Embryonic facial prominence (tissue), 1 donor: Measurements from ENCODE around the gene ZFX.
"Not testable (repeated sequence)": the region's sequence is repeated elsewhere in the genome, so short reads cannot be mapped to it uniquely, and the experiment has no call there.

Source experiments
- DNase-seq: peaks from one replicate; pipeline ENCODE4 v3.0.0-alpha.2; 2016; ENCODE audit errors: extremely low spot score

Gene ZFX

DNA sequence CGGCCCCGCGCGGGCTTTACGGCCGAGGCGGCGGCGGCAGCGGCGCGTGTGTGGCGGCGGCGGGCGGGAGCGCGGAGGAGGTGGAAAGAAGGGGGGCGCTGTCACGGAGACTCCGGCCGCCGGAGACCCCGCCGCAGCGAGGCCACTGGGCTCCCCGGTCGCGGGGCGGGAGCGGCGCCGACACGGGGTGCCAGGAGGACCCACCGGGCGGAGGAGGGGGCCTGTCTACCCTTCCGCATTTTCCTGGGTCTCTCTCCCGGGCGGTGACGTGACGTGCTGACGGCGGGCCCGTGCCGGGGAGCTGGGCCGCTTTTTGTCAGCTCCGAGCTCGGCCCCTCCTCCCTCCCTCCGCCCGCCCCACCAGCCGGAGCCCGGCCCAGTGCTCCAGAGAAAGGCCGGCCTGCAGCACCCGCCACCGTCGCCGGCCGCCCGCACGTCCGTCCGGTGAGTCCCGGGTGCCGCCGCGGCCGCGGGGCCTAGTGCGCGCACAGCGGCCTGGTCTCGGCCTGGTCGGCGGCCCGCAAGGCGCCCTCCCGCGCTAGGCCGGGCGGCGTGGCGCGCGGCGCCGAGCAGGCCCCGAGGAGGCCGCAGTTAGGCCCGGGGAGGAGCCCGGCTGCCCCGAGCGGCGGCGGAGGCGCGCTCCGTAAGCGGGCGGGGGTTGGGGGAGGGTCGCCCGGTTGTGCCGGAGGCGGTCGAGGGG, at the start of gene ZFX:
Gene ZFX (plus strand): TSS at position 379 of the 700 bp plus-strand sequence. CDS start 23,014 bp downstream, outside the sequence.
- DNase-seq, result no peak

DNA sequence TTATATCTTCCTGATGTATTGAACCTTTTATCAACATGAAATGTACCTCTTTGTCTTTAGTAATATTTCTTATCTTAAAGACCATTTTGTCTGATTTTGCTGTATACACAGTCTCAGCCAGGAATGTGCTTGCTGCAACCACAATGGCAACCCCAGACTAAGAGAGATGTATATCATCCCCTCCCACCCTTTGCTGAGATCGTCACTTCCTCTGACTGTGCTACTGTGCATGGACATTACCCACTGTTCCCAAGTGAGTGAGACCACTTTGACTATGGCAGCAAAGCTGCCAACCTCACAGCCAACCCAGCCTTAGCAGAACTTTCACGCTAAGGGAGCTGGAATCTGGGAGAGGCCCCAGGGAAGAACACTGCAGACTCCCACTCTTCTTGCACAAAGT, 48.8 kb upstream of the ZFX start:
- DNase-seq, result no peak

DNA sequence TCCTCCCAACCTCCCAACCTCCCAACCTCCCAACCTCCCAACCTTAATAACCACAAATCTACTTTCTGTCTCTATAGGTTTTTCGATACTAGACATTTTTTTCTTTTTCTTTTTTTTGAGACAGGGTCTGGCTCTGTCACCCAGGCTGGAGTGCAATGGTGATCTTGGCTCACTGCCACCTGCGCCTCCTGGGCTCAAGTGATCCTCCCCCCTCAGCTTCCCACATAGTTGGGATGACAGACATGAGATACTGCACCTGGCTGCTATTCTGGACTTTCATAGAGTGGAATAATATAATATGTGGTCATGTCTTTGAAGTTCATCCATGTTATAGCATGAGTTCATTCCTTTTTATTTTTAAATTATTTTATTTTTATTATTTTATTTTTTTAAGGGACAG, 39.5 kb upstream of the ZFX start:
- DNase-seq, result no peak

DNA sequence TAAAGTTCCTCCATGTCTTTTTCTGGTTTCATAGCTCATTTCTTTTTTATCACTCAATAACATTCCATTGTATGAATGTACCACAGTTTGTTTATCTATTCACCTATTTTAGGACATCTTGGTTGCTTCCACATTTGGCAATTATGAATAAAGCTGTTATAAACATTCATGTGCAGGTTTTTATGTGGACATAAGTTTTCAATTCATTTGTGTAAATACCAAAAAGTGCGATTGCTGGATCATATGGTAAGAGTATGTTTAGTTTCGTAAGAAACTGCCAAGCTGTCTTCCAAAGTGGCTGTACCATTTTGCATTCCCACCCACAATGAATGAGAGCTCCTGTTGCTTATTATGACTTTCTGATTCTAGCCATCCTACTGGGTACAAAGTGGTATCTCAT, 36.3 kb upstream of the ZFX start:
- no peak for DNase-seq

DNA sequence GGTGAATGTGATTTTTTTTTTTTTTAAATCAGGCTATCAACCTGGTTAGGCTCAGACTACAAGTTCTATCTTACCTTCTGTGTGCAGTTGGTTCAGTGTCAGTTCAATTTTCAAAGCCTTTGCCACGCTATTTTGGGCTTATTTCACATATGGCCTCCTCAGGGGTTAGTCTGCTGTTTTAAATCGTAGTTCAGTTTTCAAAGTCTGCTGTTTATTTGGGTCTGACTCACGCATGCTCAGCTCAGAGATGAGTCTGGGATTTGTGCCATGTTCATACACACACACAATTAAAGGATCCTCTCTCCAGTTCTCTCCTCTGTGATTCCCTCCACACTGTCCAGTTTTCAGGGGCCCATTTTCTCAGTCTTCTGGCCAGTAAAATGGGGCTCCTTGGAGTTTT, 32.3 kb upstream of the ZFX start:
- DNase-seq, result peak; percentile 11

DNA sequence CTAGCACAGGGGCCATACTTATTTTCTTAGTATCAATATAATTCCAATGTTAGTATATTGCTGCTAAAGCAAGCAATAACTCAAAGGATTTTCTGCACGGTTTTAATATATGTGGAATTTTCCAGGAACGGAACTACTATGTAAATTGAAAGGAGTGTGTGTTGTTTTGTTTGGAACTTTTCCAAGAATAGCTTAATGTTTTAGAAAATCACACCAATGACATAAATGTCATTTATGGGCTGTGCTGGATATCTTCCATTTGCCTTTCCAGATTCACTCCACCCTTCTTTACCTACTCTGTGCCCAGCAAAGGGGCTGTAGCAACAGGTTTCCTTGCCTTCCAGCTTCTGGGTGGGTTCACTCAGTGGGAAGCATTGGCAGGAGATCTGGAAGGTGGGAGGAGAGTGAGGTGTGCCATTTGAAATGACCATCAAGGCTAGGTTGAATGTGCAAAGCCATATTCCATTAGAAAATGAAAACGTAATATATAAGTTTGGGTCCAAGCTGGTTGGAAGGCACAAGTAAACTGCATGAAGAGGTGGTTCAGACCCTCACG, 25.2 kb upstream of the ZFX start:
- no peak for DNase-seq

DNA sequence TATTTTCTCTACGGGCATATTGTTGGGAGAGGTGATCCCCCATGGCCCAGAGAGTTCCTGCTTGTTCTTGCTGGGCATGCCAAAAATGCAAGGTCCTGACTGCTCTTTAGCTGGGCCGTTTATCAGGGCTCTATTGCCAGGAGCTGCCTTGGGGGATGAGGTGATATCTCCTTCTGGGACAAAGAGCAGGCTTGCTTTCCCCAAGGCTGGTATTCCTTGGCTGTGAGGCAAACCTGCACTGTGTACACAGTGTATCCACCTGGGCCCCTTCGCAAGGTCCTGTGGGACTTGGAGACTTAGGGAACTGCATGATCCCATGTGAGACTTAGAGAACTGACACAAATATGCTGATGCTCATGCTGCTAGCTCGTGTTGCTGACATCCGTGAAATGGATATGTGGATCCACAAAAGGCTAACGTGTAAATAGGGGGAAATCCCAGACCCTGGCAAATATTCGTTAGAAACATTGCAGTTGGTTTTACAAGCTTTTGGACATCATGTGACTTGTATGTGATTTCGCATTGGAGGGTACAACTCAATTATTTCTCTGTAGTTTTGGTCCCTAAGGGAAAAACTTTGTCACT, 24.4 kb upstream of the ZFX start:
- DNase-seq, result no peak

DNA sequence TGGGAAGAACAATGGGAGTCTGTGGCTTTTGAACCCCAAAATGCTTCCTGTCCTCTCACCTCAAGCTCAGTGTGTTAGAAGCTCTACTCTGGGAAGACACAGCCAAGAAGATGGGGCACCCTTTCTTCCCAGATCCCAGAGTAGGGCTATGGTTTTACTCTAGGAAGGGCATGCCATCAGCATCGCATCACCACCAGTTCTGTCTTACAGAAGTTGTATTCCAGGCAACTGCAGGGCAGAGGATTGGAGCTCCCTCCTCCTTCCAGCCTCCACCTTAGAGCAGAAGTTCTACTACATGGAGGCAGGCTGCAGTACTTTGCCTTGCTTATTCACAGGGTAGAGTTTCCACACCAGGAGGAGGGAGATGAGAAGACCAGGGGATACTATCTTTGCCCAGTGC, 18.1 kb upstream of the ZFX start:
- no peak for DNase-seq

DNA sequence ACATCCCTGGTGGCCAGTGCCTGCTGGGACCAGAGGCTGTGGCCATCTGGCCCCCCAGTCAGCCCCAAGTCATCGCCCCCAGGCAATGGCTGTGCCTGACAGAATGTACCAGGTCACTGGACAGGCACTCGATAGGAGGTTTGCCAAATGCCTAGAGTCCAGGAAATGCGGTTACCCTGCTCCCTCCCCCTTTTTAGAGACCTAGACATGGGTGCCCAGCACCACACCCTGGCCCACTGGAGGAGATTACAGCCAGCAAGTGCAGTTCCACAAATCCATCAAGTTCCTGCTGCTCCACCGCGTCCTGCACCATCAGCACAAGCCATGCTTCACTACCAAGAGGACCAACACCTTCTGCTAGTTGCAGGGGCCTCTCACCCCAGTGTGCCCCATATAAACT, 16.2 kb upstream of the ZFX start:
- DNase-seq, result no peak

DNA sequence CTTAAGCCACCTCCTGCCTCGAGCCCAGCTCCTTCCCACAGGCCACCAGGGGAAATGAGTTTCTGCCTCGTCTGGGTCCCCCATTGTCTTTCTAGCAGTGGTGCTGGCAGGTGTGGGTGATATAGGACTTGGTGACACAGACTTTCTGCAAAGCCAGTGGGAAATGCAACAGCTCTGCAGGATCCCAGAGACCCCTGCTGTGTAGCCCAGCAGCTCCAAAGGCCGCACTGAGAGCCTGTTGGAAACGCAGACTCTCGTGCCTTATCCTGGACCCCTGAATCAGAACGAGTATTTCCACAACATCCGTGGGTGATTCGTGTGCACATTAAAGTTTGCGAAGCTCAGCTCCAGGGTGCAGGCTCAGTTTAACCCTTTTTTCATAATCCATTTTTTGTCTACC, 13.8 kb upstream of the ZFX start:
- DNase-seq, result not testable (repeated sequence)

DNA sequence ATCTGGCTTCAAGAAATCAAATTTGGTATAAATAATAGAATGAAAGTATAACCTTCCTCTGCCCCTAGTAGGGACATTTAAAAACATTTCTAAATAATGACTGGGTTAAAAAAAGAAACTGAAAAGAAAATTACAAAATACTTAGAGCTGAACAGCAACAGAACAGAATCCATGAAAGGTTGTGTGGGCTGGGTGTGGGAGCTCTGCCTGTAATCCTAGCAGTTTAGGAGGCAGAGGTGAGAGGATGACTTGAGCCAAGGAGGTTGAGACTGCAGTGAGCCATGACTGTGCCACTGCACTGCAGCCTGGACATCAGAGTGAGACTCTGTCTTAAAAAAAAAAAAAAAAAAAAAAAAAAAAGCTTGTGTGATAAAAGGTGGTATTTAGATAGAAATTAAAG, 12.3 kb upstream of the ZFX start:
- no peak for DNase-seq

DNA sequence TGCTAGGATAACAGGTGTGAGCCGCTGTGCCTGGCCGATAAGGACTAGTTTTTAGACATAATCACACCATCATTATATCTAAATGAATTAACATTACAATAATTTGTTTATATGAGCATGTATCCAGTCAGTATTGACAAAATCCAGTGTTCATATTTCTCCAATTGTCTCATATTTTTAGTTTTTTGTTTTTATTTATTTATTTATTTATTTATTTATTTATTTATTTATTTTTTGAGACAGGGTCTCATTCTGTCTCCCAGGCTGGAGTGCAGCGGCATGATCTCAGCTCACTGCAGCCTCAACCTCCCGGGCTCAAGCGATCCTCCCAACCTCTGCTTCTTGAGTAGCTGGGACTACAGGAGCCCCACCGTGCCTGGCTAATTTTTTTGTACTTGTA, 5.5 kb upstream of the ZFX start:
- not testable (repeated sequence) for DNase-seq

DNA sequence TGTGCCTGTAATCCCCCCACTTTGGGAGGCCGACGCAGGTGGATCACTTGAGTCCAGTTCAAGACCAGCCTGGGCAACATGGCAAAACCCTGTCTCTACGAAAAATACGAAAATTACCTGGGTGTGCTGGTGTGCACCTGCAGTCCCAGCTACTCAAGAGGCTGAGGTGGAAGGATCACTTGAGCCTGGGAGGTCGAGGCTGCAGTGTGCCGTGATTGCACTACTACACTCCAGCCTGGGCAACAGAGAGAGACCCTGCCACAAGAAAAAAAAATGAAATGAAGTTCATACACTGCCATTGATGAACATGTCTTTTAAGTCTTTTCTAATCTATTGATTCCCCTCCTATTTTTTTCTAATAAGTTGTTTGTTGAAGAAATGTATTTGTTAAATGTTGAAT, 5.0 kb upstream of the ZFX start:
- DNase-seq, result no peak

DNA sequence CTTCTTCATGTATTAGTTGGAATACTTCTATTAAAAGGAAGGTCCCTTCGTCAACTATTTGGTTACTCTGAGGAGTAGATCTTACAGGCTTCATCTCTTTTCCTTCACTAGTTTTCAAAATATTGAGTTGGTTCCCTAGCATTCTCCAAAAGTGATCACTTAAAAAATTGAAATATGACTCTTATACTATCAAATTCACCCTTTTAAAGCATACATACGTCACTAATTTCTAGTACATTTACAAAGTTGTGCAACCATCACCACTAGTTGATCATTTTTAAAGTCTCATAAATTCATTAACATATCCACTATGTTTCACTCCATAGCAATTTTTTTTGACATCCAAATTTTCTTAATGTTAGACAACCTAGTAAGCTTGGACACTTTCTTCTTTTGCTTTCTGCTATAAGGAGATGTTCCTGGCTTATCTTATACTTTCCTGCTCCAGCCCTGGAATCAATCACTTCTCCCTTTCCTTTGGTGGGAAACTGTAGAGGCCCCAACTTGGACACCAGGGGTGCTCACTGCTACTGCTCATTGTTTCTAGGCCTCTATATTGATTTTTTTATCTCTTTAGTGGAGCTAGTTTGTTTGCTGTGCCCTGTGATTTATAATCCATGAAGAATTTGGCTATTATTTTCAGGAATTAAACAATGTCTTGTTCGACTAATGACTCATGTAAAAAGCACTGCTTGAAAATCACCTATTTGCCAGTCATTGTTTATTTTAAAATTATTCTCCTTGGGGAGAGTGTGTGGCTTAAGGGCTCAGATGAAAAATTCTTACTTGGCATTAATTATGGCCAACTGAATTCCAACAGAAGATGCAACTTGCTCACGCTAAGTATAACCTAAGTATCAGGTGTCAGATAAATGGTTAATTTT, 4.0 kb upstream of the ZFX start:
- no peak for DNase-seq

DNA sequence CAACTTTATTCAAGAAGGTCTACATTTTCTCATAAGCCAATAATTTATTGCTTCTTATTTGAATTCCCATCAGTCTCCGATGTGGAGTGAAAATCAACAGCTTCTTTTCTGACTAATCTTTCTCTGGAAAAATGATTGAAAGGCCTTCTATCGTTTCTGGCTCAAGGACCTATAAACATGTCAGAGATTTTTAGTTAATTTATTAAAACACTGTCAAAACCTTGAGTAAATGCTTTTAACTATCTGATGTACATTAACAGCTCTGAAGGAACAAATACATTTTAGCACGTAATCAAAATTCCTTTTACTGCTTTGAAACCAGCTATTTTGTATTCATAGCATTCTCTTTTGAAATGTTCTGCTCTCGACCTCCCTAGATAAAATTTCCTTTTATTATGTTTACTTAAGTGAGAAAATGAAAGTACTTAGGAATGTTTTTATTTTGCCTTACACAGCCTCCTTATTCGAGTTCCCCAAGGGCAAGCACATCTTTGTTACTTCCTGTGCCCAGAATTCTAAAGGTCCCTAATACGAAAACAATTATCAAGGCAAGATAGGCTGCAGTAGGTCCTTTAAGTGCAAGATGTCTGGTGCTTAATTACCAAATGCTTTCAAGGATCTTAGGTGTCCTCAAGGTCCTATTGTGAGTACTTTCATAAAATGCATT, 3.1 kb upstream of the ZFX start:
- no peak for DNase-seq

DNA sequence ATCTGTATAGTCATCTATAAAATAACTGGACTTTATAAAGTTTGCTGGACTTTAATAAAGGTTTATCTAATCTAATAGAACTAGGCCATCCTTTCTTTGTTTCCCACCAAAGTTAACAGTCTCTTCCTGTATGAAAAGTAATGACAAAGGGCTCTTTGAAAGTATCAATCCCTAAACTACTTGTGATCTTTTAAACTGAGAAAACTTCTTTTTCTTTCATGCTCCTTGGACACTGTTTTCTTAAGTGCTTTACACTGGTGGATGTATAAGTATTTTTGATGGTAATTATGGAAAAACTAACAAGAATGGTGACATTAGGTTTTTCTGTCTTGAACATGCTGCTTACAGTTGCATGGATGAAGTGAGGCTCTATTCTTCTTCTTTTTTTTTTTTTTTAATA, 2.4 kb upstream of the ZFX start:
- no peak for DNase-seq

DNA sequence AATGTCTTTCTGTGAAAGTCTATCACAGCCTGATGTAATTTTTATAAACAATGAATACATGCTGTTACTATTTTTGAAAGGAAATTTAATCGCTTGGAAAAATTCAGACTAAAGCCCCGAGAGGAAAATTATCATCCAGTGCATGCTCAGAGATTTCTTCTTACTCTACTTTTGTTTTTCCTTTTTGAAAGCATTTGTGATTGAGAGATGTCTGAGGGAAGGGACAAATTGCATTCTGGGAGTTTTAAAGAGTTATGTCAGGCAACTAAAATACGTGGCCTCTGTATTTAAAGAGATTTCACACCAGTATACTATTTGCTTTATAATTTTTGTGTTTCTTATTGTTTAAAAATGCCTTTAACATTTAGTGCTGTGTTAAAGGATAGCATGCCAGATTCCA, 1.4 kb upstream of the ZFX start:
- DNase-seq, result no peak

DNA sequence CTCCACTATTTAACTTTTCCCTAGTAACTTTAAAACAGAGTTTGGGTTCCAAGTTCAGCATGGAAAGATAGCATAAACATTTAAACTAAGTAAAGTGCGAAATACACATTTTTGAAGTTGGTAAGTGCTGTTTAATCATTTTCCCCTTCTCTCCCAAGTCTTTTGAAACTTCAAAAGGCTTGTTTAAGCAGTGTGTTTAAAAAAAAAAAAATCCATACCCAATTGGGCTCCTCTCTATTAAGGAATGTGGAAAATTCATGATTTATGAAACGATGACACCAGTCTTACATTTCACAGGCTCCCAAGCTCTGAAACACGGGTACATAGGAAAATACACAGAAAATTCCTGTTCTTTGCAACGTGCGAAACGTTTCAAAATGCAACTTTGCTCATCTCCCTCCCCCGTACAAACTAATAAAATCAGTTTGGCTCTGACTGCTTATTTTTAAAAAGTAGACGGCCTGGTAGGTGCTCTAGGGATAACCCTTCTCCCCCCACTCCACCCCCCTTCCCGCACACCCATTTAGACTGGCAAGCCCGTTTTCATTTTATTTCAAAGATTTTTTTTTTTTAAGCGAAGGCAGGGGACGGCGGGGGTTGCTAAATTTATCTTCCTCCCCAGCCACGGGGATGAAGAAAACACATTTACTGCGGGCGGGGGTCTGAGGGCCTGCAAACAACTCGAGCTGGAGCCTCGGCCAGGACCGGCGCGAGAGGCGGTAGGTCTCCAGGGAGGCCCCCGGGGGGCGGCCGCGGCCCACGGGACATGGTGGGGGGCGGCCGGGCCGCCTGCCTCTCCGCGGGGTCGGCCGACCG, 786 bp upstream of the ZFX start:
- DNase-seq, result peak; percentile 21

DNA sequence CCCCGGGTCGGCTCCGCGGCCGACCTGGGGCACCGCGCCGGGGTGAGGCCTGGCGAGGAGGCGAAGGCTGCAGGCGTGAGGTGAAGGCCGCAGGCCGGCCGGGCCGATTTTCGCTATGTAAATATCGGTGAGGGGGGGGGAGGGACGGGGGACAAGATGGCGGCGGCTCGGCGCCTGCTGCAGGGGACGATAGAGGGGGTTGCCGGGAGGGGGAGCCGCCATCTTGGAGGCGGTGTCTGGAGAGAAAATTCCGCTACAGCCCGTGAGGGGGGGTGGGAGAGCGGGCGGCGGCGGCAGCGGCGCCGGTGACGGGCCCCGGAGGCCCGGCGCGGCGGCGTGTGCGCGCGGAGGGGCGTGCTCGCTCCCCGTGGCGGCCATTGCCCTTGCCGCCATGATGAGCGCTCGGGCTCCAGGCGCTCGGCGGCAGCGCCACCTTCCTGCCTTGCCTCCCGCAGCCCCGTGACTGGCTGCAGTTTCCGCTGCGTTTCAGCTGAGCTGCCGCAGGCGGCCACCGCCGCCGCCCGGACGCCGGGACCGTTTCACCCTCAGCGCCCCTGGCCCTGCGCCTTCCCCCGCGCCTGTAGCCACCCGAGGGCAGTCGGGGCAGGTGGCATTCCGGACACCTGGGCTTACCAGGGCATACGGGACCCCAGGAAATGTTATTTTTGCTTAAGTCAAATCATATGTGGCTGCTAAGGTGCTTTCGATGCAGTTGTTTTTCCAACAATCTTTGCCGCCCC, 692 bp downstream of the ZFX start:
- DNase-seq, result peak; percentile 77

DNA sequence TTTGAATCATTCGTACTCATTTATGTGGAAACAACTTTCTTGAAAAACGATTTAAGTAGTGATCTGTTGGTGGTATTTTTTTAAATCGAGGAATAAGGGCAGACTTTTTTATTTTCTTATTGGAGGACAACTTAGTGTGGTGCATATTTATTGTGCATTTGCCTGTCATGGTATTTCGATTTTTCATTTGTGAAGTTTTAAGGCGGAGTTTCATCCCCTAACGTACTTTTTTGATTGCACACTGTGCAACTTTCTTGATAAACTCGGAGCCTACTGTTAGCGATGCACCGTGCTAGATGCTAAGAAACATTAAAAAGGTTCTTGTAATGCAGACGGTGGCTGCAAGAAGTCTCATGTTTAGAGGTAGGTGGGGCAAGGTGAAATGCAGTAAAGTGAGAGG, 1.4 kb downstream of the ZFX start:
- DNase-seq, result no peak
